ENCODE measurements around the gene NDRG3.

The NDRG3 gene

DNA sequence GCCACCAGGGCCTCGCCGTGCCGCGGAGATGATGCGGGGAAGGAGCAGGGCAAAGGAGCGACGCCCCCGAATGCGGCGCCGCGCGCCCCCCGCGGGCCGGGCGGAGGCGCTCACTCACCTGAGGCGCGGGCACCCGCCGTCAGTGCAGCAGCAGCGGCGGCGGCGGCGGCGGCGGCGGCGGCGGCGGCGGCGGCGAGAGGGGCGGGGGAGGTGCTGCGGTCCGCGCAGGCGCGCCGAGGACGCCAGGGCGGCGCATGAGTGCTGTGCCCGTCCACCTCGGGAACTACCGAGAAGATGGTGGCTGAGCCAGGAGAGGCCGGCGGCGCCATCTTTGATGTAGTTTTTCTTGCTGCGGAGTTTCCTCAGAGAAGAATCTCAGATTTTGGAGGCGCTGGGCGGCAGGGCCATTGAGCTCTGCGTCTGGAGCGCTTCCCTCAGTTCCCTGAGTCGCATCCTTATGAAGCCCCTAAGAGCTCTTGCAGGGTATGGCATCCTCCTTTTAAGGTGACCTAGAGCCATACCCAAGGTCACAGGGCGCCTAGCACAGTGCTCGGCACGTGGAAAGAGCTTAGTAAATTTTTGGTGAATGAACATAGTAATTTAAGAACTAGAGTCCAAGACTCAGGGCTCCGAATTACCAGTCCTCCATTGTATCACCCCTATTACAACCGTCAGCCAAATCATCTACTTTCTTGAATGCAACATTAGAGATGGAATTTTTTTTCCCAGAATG lies at the start of gene NDRG3:
TSS of gene NDRG3 (minus strand) at position 164 of the 733 bp plus-strand sequence. CDS start 24,355 bp downstream, outside the sequence.
- peak; percentile 86 for DNase-seq

DNA sequence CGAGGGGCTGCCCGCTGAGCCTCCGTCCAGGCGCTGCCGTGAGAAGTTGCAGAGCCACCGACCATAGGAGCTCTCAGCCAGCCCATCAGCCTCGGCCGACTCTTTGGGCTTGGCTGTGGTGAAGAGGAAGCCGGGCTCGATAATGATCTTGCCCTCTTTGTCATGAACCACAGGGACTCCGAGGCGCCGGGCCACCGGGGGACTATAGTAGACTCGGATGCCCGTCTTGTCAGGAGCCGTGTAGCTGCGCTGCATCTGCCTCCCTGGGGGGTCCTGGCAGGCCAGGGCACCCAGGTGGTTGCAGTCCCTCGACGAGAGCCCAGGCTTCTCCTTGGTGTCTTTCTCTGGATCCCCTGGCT lies 48.2 kb upstream of the NDRG3 start:
- no peak for DNase-seq

DNA sequence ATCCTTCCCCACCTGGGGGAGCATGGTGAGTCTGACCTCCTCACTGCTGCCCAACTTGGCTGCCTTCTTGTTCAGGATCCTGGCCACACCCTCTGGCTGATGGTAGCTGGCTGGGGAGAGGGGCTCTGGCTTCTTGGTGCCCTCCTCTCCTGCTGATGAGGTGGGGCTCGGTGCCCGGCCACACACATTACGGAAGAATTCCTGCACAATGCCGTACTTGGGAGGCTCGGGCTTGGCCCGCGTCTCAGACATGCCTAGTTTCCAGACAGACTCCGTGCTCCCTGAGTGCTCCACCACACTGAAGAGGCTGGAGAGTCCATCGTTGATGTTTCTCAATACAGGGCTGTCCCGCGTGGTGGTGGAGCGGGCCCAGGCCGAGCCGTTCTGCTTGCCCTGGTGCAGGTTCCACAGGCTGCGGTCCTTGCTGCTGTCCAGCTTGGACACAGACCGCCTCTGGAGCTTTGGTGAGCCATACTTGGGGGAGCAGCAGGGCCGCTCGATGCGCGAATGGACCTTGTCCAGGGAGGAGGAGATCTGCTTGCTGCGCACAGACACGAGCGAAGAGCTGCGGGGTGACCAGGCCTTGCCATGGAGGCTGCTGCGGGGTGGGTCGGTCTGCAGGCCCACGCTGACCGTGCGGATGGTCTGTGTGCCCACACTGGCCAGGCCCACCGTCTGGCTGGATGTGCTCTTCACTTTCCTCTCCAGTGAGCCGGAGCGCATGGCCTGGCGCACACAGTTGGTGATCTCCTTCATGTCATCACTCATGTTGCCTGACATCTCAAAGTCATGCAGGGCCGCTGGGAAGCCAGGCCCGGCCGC lies 47.6 kb upstream of the NDRG3 start:
- no peak for DNase-seq

DNA sequence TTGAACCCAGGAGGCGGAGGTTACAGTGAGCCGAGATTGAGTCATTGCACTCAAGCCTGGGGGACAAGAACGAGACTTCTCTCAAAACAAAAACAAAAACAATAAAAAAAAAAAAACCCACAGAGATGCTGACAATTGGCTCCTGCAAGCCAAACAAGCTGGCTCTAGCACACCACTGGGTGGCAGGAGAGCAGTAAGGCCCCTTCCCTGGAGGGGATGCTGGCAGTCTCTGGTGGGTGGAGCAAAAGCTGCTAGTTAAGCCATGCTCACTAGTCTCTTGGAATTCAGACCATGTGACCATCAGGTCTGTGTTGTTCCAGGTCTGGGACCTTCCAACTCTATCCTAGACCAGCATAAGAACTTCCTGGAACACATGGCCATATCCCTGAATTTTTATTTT lies 46.5 kb upstream of the NDRG3 start:
- DNase-seq, result no peak

DNA sequence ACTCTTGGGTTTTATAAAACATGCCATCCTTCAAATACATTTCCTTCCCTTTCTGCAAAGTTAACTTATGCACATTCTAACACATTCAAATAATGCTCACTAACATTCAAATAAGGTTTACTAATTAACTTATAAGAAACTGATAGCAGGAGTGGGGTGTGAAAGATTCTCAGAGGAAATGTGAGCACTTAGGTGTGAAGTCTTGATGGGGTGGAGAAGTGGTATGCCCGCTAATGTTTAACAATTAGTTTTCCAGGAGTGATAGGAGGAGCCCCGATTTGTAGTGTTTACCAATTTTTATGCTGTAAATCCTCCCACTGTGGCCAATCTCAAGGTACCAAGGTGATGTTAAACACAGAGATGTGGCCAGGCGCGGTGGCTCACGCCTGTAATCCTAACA lies 46.0 kb upstream of the NDRG3 start:
- DNase-seq, result no peak

DNA sequence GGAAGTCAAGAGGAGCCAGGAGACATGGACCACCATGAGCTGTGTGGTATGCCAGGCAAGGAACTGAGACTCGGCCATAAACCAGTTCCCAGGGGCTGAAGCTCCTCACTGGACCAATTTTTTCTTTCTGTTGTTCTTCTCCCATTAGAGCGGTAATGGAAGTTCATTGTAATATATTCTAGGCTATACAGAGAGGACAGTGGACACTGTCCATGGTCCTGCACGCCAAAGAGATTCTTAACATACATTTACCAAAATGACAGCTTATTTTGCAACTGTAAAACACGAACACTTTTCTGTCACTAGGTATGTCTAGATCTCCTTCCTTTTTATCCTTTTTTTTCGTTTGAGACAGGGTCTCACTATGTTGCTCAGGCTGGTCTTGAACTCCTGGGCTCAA lies 40.8 kb upstream of the NDRG3 start:
- DNase-seq, result no peak

DNA sequence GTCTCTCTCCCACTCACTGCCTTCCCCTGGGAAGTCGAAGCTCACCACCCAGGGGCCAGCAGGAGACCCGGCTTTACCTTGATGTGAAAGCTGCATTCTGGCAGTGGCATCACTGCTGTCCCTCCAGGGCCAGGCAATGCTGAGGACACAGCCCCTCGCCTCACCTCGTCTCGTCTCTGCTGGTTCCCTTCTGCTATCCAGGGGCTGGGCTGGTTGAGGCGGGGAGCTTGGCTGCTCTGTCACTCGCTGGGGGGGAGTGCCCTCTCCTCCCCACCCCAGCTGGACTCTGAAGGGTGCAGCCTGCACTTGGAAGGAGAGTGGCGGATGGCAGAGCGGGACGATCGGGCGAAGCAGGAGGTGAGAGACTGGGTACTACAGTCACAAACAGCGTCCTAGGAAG lies 40.4 kb upstream of the NDRG3 start:
- no peak for DNase-seq

DNA sequence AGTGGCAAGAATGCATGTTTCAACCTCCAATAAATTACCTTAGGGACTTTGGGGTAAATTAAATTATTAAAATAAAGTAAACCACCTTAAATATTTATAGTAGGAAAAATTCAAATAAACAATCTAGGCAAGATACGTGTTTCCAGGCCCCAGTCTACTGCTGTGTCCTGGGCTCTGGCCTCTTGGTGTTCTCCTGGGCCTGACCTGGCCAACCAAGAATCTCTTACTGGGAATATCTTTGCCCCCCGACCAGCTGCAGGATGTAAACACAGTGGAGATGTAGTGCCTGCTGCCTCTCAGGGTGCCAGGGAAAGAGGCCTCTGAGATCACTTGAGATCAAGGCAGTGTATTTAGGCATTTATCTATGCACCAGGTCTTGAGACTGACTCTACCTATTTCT lies 39.4 kb upstream of the NDRG3 start:
- DNase-seq, result no peak

DNA sequence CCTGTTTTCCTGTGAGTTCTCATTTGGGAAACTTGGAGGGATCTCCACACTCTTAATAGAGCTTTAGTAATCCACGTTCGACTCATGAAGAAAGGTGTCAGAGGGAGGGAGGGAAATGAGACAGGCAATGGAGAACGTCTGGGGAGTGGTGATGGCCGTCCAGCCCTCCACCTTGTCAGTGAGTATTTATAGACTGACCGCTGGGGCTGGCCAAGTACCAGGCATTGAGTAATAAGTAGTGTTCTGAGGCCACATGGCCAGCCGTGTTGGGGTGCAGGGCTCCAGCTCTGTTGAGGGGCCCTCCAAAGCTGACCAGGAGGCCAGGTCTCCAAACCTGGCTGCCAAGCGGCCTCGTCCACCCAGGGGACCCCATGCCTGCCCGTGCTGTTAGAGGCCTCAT lies 39.0 kb upstream of the NDRG3 start:
- no peak for DNase-seq

DNA sequence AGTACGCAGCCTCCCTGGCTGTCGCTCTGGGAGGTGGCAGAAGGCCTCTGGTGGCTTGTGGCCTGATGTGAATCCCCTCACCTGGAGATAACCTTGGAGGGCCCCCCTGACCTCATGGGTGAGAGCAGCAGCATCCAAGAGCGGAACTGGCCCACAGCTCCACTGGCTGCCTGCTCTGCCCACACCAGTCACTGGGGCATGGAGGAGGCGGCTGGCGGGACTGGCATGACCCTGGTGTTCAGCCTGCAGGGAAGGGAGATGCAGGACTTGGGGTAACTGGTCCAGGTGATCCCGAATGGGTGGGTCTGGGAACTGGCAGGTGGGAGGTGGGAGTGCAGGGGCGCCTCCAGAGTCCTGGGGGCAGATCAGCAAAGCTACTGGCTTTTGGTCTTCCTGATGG lies 38.2 kb upstream of the NDRG3 start:
- no peak for DNase-seq

DNA sequence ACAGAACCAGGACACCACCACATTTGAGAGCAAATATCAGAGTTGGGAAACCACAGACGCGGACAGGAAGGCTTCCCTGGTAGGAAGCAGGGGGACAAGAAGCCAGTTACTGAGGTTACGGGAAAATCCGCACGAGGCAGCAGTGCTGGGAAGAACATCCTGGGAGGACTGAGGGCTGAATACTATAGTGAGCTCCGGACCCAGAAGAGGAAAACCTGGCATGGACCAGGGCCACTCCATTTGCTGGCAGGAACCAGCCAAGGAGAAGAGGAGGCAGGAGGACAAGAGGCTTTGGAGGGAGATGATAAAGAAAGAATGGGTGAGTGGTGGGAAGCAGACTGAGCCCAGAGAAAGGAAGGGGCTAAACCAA lies 33.8 kb upstream of the NDRG3 start:
- DNase-seq, result no peak

DNA sequence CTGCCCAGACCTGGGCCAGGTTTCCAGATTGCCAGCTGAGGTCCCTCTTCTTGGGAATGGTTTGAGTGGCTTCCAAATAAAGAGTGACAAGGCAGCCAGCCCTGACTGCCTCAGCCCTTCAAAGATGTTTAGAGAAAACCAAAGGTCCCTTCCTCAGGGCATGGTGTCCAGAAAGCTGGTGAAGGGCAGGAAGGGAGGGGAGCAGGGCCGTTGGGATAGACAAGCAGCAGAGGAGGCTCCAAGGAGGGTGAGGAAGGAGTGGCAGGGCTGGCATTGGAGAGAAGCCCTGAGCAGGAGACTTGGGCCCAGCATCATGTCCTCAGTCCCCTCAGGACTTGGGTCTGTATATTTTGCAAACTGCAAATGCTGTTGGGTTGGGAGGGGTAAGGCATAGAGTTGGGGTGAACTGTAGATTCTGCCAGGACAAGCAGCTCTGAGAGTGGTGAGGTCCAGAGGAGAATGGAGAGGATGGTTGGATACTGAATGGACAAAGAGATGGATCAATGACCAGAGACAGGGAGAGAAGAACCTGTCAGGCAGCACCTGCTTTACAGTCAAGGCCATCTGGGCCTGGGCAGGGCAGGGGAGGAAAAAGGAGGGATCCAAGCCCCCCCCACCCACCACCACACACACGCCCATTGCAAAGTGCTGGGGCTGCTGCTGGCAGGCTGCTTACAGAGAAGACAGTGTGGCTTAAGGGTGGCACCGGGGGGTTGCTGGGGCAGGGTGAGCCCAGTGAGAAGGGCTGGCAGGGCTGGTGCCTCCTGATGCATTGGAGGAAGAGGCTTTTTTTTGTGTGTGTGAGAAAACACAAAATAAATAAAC lies 33.2 kb upstream of the NDRG3 start:
- no peak for DNase-seq

DNA sequence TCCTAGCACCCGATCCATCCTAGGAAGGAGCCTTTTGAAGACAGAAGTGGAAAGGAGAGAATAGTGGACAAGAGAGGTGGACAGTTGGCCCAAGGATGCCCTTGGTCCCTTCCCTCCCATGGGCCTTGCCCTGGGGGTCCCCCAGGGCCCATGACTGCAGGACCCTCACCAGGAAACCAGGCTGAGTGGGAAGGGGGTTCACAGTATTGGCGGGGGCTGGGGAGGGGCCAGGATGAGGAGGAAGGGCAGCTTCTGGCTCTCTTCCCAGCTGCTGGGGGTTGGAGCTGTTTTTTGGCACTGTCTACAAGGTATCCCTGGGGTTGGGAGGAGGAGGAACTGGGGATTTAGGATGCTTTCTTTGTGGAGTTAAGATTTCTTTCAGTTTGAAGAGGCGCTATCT lies 31.7 kb upstream of the NDRG3 start:
- no peak for DNase-seq

DNA sequence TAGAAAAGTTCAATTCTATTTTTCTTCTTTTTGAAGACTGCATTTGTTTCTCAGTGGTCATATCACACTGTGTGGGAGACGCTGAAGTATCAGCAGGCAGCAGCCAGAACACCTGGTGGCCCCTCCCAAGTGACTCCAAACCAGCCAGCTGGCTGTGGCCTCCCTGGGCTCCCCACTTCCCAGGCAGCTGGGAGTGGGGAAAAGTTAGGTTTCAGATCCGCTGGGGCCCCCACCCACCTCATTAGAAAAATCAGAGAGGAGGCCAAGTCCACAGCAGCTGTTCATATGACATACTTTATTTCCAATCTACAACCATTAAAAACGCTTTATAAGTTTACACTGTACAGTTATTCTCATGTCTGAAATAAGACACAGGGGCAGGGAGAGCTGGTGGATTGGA lies 31.3 kb upstream of the NDRG3 start:
- DNase-seq, result no peak

DNA sequence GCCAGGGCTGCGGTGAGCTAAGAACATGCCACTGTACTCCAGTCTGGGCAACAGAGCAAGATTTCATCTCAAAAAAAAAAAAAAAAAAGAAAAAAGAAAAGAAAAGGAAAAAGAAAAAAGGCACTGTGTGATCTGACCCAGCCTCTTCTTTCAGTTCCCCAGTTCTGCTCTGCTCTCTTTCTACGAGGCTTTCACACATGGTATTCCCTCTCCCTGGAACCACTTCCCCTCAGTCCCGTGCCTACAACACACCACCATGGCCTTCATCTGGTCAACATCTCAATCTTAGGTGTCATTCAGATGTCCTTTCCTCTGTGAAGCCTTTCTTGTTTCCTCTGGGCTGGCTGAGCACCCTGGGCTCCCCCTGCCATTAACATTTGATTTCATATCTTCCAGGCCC lies 29.9 kb upstream of the NDRG3 start:
- no peak for DNase-seq

DNA sequence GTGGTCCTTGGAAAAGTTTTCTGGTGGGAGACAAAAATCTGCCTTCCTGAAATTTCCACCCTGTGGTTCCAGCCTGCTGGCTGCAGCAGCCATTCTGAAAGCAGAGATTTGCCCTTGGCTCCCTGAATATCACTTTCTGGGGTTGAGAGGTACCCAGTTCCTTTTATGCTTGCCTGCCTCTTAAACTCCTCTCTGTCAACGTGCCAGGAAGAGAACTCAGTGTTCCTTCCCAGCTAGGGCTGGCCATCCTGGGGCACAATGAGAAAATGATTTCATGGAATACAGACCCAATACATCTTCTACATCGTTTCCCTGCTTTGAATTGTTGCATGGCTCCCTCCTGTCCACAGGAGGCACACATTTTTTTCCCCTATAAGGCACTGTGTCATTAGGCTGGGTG lies 29.3 kb upstream of the NDRG3 start:
- no peak for DNase-seq

DNA sequence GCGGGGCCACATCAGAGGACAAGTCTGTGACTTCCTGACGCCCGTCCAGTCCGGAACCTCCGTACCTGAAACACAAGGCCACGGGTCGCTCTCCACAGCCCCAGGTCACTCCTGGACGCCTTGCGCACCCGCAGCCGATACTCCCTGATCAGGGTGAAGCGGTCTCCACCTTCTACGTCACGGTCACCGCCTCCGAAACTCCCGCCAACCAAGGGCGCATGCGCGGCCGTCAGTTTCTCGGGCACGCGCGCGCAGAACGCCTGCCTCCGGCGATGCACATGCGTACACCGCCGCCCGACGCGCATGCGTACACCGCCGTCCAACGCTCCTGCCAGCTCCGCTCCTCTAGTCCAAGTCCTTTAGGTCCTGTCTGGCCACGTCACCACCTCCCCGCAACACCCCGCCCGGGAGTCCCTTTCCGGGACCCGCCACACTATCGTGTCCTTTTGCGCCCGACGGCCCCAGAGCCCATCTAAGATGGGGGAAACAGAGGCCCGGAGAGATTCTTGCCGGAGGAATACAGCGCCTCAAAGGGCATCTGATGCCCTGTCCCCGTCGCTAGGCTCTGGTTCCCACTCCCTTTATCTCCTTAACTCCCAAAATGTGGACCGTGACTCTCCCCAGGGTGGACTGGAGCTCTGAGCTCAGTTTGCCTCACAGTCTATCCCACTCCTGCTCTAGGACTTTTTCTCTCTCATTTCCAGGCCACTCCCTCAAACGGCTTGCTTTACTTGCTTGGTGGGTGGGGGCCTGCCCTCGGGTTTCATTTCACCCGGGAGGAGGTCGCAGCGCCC lies 27.9 kb upstream of the NDRG3 start, which contains the start of gene DSN1:
TSS of gene DSN1 (minus strand) at position 167 of the 794 bp plus-strand sequence. CDS start 2,305 bp downstream, outside the sequence.
- DNase-seq, result peak; percentile 99

DNA sequence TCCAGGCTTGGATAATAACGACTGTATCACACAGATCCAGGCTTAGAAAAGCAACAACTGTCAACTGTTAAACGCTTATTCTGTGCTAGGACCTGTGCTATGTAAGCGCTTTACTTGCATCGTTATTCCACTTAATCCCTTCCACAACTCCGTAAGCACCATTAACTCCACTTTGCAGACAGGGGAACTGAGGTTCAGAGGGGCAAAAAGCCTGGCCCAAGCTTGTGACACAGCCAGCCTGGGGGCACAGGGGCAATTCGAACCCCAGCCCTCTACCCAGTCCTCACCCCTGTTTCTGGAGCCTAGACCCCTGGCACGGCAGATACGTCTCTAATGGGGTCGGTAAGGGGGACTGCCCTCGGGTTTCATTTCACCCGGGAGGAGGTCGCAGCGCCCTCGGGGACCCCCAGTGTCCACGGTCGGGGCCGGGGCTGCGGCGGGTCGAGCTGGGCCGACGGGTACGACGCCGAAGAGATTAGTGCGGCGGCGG lies 27.3 kb upstream of the NDRG3 start:
- DNase-seq, result no peak

DNA sequence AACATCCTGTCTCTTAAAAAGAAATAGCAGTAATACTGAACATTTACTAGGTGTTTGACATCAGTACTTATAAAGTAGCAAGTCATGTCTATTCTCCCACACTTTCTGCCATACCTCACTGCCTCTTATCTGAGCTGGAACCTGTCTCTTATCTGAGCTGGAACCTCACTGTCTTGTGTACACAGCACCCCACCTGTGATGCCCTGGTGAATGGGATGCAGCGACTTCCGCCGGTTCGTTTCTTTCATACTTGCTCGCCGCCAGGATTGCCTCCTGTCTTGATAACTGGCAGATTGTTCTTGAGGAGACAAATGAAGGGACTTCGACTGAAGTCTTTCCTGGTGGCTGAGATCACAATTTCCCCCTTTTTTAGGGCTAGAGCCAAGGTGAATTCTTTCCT lies 24.8 kb upstream of the NDRG3 start:
- no peak for DNase-seq

DNA sequence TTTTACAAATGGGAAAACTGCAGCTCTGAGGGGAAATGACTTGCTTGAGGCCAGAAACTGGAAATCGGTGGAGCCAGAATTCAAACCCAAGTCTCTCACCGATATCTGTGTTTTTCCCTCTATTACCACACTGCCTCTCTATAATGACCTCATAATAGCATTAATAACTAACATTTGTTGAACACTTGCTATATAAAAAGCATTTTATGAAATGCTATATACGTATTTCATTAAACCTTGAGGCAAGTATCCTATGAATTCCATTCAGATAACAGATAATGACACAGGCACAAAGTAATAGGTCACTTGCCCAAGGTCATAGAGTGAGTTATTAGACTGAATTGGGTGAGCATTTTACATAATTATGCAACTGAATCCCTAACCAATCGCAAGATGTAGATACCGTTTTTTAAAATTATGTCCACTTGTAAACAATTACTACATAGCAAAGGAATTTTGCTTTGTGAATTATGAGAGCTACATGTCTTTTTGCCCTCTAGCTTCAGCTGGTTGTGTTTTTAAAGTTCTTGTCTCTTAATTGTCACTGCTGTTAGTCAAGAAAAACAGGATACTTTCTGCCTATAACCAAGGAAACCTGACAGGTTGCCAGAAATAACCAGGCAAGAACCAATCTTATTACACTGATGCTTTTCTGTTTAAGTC lies 23.0 kb upstream of the NDRG3 start:
- DNase-seq, result no peak

DNA sequence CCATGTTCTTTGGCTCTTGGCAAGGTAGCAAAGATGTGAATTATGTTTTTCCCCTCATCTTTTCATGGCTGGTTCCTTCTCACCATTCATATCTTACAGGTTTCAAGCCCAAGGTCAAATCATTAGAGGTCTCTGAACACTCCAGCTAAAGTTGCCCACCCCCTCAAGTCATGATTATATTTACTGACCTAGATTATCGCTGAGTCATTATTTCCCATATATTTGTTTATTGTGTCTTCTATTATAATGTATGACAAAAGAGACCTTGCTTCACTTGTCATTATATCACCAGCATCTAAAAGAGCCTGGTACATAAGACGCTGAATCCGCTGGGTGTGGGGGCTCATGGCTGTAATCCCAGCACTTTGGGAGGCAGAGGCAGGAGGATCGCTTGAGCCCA lies 15.2 kb upstream of the NDRG3 start:
- no peak for DNase-seq

DNA sequence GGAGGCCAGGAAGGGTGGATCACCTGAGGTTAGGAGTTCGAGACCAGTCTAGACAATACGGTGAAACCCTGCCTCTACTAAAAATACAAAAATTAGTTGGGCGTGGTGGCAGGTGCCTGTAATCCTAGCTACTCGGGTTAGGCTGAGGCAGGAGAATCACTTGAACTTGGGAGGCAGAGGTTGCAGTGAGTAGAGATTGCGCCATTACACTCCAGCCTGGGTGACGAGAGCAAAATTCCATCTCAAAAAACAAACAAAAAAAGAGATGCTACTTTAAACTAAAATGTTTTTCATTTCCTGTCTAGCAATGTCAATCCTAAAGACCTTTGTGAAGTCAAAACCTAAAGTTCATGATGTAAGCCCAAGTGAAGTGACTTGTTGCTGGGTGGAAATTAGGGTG lies 14.8 kb upstream of the NDRG3 start:
- DNase-seq, result no peak

Measured in stimulated activated CD4-positive, alpha-beta T cell treated with anti-CD3 and anti-CD28 coated beads, Interleukin-12 subunit alpha, Interleukin-12 subunit beta, amount 100 ng/mL, for 4 hours (primary cell).